HepG2 (cell line): ENCODE measurements around the gene PSKH1. TPM values are rescaled to one million over a fixed set of nuclear protein-coding genes. Genes with fewer than 3 reads are reported as not detected.
A peak's percentile ranks its signal among the peaks of the same experiment; 100 is the strongest.

Source experiments
- GATAD2A ChIP-seq: IDR thresholded peaks from 2 replicates; pipeline ENCODE4 v1.6.1; 2016
- HINFP ChIP-seq: sonication (generic); formaldehyde crosslinking; IDR thresholded peaks from 2 replicates; pipeline ENCODE4 v1.4.0; 2020; ENCODE audit warnings: low read depth, mild to moderate bottlenecking, missing genetic modification reagents
- ISX ChIP-seq: sonication (generic); formaldehyde crosslinking; conservative IDR thresholded peaks from 2 replicates; pipeline ENCODE4 v1.5.0; 2020; ENCODE audit warnings: missing genetic modification reagents
- JARID2 ChIP-seq: sonication (generic); formaldehyde crosslinking; IDR thresholded peaks from 2 replicates; pipeline ENCODE4 v1.8.1; 2023; ENCODE audit warnings: missing genetic modification reagents, inconsistent platforms; ENCODE audit not compliant: insufficient replicate concordance
- MAX ChIP-seq: IDR thresholded peaks from 2 replicates; pipeline ENCODE4 v1.6.1; 2012; ENCODE audit warnings: inconsistent platforms
- NFAT5 ChIP-seq: sonication (generic); formaldehyde crosslinking; IDR thresholded peaks from 2 replicates; pipeline ENCODE4 v1.4.0; 2020; ENCODE audit warnings: missing genetic modification reagents
- NFE2L1 ChIP-seq: sonication (generic); formaldehyde crosslinking; IDR thresholded peaks from 2 replicates; pipeline ENCODE4 v1.4.0; 2020; ENCODE audit warnings: missing genetic modification reagents, mild to moderate bottlenecking, borderline replicate concordance
- RBM22 ChIP-seq: fragments of 200-400 bp; formaldehyde crosslinking; optimal IDR thresholded peaks from 2 replicates; pipeline ENCODE3; 2017; ENCODE audit warnings: mild to moderate bottlenecking, low read length, moderate library complexity
- RORA ChIP-seq: sonication (generic); formaldehyde crosslinking; IDR thresholded peaks from 2 replicates; pipeline ENCODE4 v1.5.0; 2020; ENCODE audit warnings: mild to moderate bottlenecking, missing genetic modification reagents, moderate library complexity
- TARDBP ChIP-seq: sonication (generic); formaldehyde crosslinking; IDR thresholded peaks from 2 replicates; pipeline ENCODE4 v1.8.0; 2022; ENCODE audit warnings: mild to moderate bottlenecking, missing genetic modification reagents
- TEAD2 ChIP-seq: sonication (generic); formaldehyde crosslinking; IDR thresholded peaks from 2 replicates; pipeline ENCODE4 v1.9.0; 2021; ENCODE audit warnings: missing genetic modification reagents
- ZBTB10 ChIP-seq: sonication (generic); formaldehyde crosslinking; IDR thresholded peaks from 2 replicates; pipeline ENCODE4 v1.4.0; 2020; ENCODE audit warnings: missing genetic modification reagents, borderline replicate concordance
- ZBTB46 ChIP-seq: sonication (generic); formaldehyde crosslinking; IDR thresholded peaks from 2 replicates; pipeline ENCODE4 v1.4.0; 2020; ENCODE audit warnings: mild to moderate bottlenecking, missing genetic modification reagents, borderline replicate concordance
- ZNF335 ChIP-seq: sonication (generic); formaldehyde crosslinking; IDR thresholded peaks from 2 replicates; pipeline ENCODE4 v1.4.0; 2020; ENCODE audit warnings: missing genetic modification reagents
- ZNF556 ChIP-seq: sonication (generic); formaldehyde crosslinking; IDR thresholded peaks from 2 replicates; pipeline ENCODE4 v1.4.0; 2020; ENCODE audit warnings: mild to moderate bottlenecking, missing genetic modification reagents, borderline replicate concordance
- ZNF773 ChIP-seq: sonication (generic); formaldehyde crosslinking; IDR thresholded peaks from 2 replicates; pipeline ENCODE4 v1.4.0; 2020; ENCODE audit warnings: missing genetic modification reagents, borderline replicate concordance
- ZNF790 ChIP-seq: sonication (generic); formaldehyde crosslinking; IDR thresholded peaks from 2 replicates; pipeline ENCODE4 v1.8.0; 2022; ENCODE audit warnings: missing genetic modification reagents, mild to moderate bottlenecking, borderline replicate concordance
- ZZZ3 ChIP-seq: sonication (generic); formaldehyde crosslinking; IDR thresholded peaks from 2 replicates; pipeline ENCODE4 v1.4.0; 2020; ENCODE audit warnings: missing genetic modification reagents, mild to moderate bottlenecking, borderline replicate concordance
- polyA plus RNA-seq, 8 experiments: library from polyadenylated mRNA; depleted of rRNA in 3 of 8; stranded (reverse) in 7 of 8; unstranded in 1 of 8; fragments of >200 nt; fragmentation: Illumina TruSeq in 4 of 8; extraction: Trizol in 4 of 8; gene quantifications; 2 replicates each; pipeline versions ENCODE4 v1.2.1 to v1.2.3, GENCODE V29; 2011 to 2016; ENCODE audit warnings: low read depth in 4 of 8, missing spikeins in 1 of 8, mixed read lengths in 1 of 8; ENCODE audit not compliant: insufficient read depth in 1 of 8
- total RNA-seq, 5 experiments: library from RNA; depleted of rRNA; stranded (reverse); fragments of >200 nt; fragmentation: Illumina TruSeq; extraction: Trizol; gene quantifications; 2 replicates each; pipeline ENCODE4 v1.2.3, GENCODE V29; 2016; ENCODE audit warnings: low read depth in 1 of 5

The PSKH1 gene
- total and polyA plus RNA-seq, 2 of the 13 experiments (the other 11 are each of a cell fraction or from before 2014, with no cell fraction given): 8.4 to 19.1 TPM

GRCh38 chr16:67883146-67883871, 9.7 kb upstream of the PSKH1 start (continued):
- TF ChIP-seq ZBTB10: no peak
- no peak for TF ChIP-seq MAX
- TF ChIP-seq GATAD2A (CRISPR knock-in tag): no peak
- no peak for TF ChIP-seq ZNF790 (CRISPR knock-in tag)
- TF ChIP-seq NFAT5 (CRISPR knock-in tag): no peak
- no peak for TF ChIP-seq HINFP
- no peak for TF ChIP-seq ZZZ3 (CRISPR knock-in tag)
- no peak for TF ChIP-seq ZNF773 (CRISPR knock-in tag)
- TF ChIP-seq ISX (CRISPR knock-in tag): no peak
- TF ChIP-seq TEAD2 (CRISPR knock-in tag): no peak
- TF ChIP-seq NFE2L1 (CRISPR knock-in tag): no peak
- no peak for TF ChIP-seq RORA
- TF ChIP-seq ZNF556: no peak
- no peak for TF ChIP-seq ZNF335 (CRISPR knock-in tag)
- TF ChIP-seq JARID2 (CRISPR knock-in tag): peak; percentile 27
- no peak for TF ChIP-seq RBM22
- TF ChIP-seq TARDBP (CRISPR knock-in tag): no peak
- TF ChIP-seq ZBTB46: no peak
